ENCODE results near the gene ARHGAP8.

Gene ARHGAP8

GRCh38 chr22:44780876-44781449 is 28.6 kb downstream of the ARHGAP8 start:
- no peaks in the 10 kb centered on the region for H3K27me3 ChIP-seq (ENCODE audit: insufficient read depth, low read depth, severe bottlenecking)
- H3K27ac ChIP-seq, result no peak overlapping the region
- DNase-seq, result no peak
- no peaks in the 10 kb centered on the region for H3K36me3 ChIP-seq
- no peak overlapping the region for H3K4me3 ChIP-seq (ENCODE audit: low read depth, low read length)
- no peaks in the 10 kb centered on the region for H3K9me3 ChIP-seq (ENCODE audit: severe bottlenecking)
- TF ChIP-seq, protein P1, sequence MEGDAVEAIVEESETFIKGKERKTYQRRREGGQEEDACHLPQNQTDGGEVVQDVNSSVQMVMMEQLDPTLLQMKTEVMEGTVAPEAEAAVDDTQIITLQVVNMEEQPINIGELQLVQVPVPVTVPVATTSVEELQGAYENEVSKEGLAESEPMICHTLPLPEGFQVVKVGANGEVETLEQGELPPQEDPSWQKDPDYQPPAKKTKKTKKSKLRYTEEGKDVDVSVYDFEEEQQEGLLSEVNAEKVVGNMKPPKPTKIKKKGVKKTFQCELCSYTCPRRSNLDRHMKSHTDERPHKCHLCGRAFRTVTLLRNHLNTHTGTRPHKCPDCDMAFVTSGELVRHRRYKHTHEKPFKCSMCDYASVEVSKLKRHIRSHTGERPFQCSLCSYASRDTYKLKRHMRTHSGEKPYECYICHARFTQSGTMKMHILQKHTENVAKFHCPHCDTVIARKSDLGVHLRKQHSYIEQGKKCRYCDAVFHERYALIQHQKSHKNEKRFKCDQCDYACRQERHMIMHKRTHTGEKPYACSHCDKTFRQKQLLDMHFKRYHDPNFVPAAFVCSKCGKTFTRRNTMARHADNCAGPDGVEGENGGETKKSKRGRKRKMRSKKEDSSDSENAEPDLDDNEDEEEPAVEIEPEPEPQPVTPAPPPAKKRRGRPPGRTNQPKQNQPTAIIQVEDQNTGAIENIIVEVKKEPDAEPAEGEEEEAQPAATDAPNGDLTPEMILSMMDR (IDR thresholded peaks at IDR 0.05; ENCODE audit: low read depth, low read length), result no peak

- TF ChIP-seq, protein P1 (IDR thresholded peaks at IDR 0.05; ENCODE audit: low read depth, low read length), result no peak
- H3K36me3 ChIP-seq, result no peaks in the 10 kb centered on the region
- H3K9me3 ChIP-seq (ENCODE audit: severe bottlenecking), result no peaks in the 10 kb centered on the region
- no peaks in the 10 kb centered on the region for H3K27me3 ChIP-seq (ENCODE audit: insufficient read depth, low read depth, severe bottlenecking)
- no peak overlapping the region for H3K27ac ChIP-seq
- DNase-seq, result no peak
- H3K4me3 ChIP-seq (ENCODE audit: low read depth, low read length), result no peak overlapping the region
Measured at GRCh38 chr22:44782363-44782963, 30.1 kb downstream of the ARHGAP8 start.

- no peaks in the 10 kb centered on the region for H3K27me3 ChIP-seq (ENCODE audit: insufficient read depth, low read depth, severe bottlenecking)
- no peak for DNase-seq
- H3K36me3 ChIP-seq, result no peaks in the 10 kb centered on the region
- TF ChIP-seq, protein P1 (IDR thresholded peaks at IDR 0.05; ENCODE audit: low read depth, low read length), result no peak
- no peaks in the 10 kb centered on the region for H3K9me3 ChIP-seq (ENCODE audit: severe bottlenecking)
- H3K4me3 ChIP-seq (ENCODE audit: low read depth, low read length), result no peak overlapping the region
- H3K27ac ChIP-seq, result no peak overlapping the region
Measured at GRCh38 chr22:44783091-44783490, 30.7 kb downstream of the ARHGAP8 start.

DNA sequence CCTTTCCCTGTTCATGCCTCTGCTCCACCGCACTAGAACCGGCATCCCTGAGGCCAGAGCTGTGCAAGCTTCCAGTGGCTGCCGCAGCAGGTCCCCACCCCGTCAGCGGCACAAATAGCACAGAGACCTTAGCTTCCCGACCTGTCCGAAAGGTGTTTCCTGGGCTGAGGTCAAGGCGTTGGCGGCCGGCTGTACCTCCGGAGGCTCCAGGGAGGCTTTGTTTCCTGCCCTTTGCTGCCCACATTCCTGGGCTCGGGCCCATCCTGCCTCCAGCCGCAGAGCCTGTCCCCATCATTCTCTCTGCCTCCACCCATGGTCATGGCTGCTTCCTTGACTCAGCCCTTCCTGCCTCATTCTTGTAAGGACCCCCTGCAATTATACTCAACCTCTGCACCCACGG is 31.2 kb downstream of the ARHGAP8 start:
- H3K27ac ChIP-seq, result no peak overlapping the region
- TF ChIP-seq, protein P1 (IDR thresholded peaks at IDR 0.05; ENCODE audit: low read depth, low read length), result no peak
- no peaks in the 10 kb centered on the region for H3K36me3 ChIP-seq
- no peak for DNase-seq
- no peak overlapping the region for H3K4me3 ChIP-seq (ENCODE audit: low read depth, low read length)
- H3K27me3 ChIP-seq (ENCODE audit: insufficient read depth, low read depth, severe bottlenecking), result no peaks in the 10 kb centered on the region
- no peaks in the 10 kb centered on the region for H3K9me3 ChIP-seq (ENCODE audit: severe bottlenecking)

GRCh38 chr22:44786136-44786535 is 33.8 kb downstream of the ARHGAP8 start:
- Histone ChIP-seq H3K9me3 (ENCODE audit: severe bottlenecking) (no peaks in the 10 kb centered on the region), H3K27me3 (ENCODE audit: insufficient read depth, low read depth, severe bottlenecking) (no peaks in the 10 kb centered on the region), H3K36me3 (no peaks in the 10 kb centered on the region), H3K4me3 (ENCODE audit: low read depth, low read length) (no peak overlapping the region), H3K27ac (no peak overlapping the region)
- TF ChIP-seq, protein P1 (IDR thresholded peaks at IDR 0.05; ENCODE audit: low read depth, low read length), result no peak
- no peak for DNase-seq

DNA sequence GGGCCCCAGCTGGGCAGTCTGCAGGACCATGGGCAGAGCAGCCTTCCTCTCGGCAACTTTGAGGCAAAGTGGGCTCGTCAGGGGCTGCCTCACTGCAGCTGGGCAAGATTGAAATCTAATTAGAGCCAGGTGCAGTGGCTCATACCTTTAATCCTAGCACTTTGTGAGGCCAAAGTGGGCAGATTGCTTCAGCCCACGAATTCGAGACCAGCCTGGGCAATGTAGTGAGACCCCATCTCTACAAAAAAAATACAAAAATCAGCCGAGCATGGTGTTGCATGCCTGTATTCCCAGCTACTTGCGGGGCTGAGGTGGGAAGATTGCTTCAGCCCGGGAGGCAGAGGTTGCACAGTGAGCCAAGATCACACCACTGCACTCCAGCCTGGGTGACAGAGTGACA is 34.2 kb downstream of the ARHGAP8 start:
- no peak overlapping the region for H3K4me3 ChIP-seq (ENCODE audit: low read depth, low read length)
- no peak overlapping the region for H3K27ac ChIP-seq
- no peak for DNase-seq
- H3K9me3 ChIP-seq (ENCODE audit: severe bottlenecking), result no peaks in the 10 kb centered on the region
- no peaks in the 10 kb centered on the region for H3K27me3 ChIP-seq (ENCODE audit: insufficient read depth, low read depth, severe bottlenecking)
- TF ChIP-seq, protein P1 (IDR thresholded peaks at IDR 0.05; ENCODE audit: low read depth, low read length), result no peak
- no peaks in the 10 kb centered on the region for H3K36me3 ChIP-seq

Data from WERI-Rb-1 (cell line).